Body of pancreas (tissue), 4 donors: ENCODE results near the gene ATP8A2.

Experiments
- CTCF ChIP-seq, 7 experiments: fragments of 450-650 bp in 4 of 7; fragments of 200-600 bp in 3 of 7; sonication (generic) in 3 of 7; IDR thresholded peaks; one replicate each; pipeline ENCODE4 v1.5.1; 2016 to 2019; ENCODE audit warnings: antibody characterized with exemption in 7 of 7
- POLR2A ChIP-seq, 3 donors: fragments of 450-650 bp; IDR thresholded peaks; one replicate each; pipeline ENCODE4 v1.6.1; 2016; ENCODE audit warnings: antibody characterized with exemption in 3 of 3, mild to moderate bottlenecking in 2 of 3

- TF ChIP-seq POLR2A (IDR thresholded peaks at IDR 0.05) (no peak), CTCF (IDR thresholded peaks at IDR 0.05) (no peak)
Observed at GRCh38 chr13:25778365-25778764, 406.6 kb downstream of the ATP8A2 start.
